Right lobe of liver (tissue), 6 donors: ENCODE measurements around the gene EYA4. TPM values are rescaled to one million over a fixed set of nuclear protein-coding genes. Genes with fewer than 3 reads are reported as not detected.

Experiments
- ATAC-seq, 4 donors: fragments of 200-7000 bp; cut with Tn5 transposase; one replicate each; pipeline ENCODE4 v1.9.1; 2020; ENCODE audit warnings: mild to moderate bottlenecking in 4 of 4, moderate library complexity in 4 of 4
- DNase-seq, 3 donors: peaks; one replicate each; pipeline ENCODE4 v3.0.0-alpha.2; 2020
- H3K27ac ChIP-seq, 3 donors: fragments of 200-600 bp; one replicate each; pipeline ENCODE4 v1.8.0; 2022
- H3K27me3 ChIP-seq, 2 donors: fragments of 200-600 bp; one replicate each; pipeline ENCODE4 v1.8.0; 2022
- H3K36me3 ChIP-seq, 4 donors: fragments of 200-600 bp; sonication (generic) in 1 of 4; one replicate each; pipeline versions ENCODE4 v1.5.1 to v1.8.0; 2017 to 2022; ENCODE audit warnings: control low read depth in 1 of 4
- H3K4me1 ChIP-seq, 4 donors: fragments of 200-600 bp; sonication (generic) in 1 of 4; one replicate each; pipeline versions ENCODE4 v1.5.1 to v1.8.0; 2017 to 2022; ENCODE audit warnings: control low read depth in 1 of 4
- H3K4me3 ChIP-seq, 3 donors: fragments of 200-600 bp; one replicate each; pipeline ENCODE4 v1.8.0; 2022
- H3K9me3 ChIP-seq, 4 donors: fragments of 200-600 bp; sonication (generic) in 1 of 4; one replicate each; pipeline versions ENCODE4 v1.5.1 to v1.8.0; 2017 to 2022; ENCODE audit warnings: control low read depth in 1 of 4
- POLR2A ChIP-seq: fragments of 450-650 bp; IDR thresholded peaks from one replicate; pipeline ENCODE4 v1.6.1; 2017; ENCODE audit warnings: antibody characterized with exemption, mild to moderate bottlenecking
- WGBS: methylation state at CpG from one replicate; pipeline ENCODE4 v1.1.6; 2018; ENCODE audit warnings: low coverage, low lambda C conversion rate; ENCODE audit not compliant: insufficient coverage; ENCODE audit errors: missing lambda C conversion rate; 5-methylcytosine and 5-hydroxymethylcytosine counted together
- intact Hi-C, 2 donors: fragments of 100-400 bp; cut with DNase I; formaldehyde crosslinking; loops; one replicate each; pipeline versions ENCODE4 v1.11.2 to v1.14.1; 2022
- total RNA-seq, 6 experiments: library from RNA; depleted of rRNA in 2 of 6; stranded (reverse); fragments of >200 nt in 2 of 6; fragmentation: NEBNext Ultra II Directional in 3 of 6; extraction: Animal tissue kit (Norgen Biotek cat#: 25700) in 3 of 6; gene quantifications; one replicate each; pipeline versions ENCODE4 v1.1.0 to v1.2.4, GENCODE V29; 2016 to 2023
- TF ChIP-seq, protein P1 (sequence below), 4 donors: fragments of 200-600 bp in 3 of 4; fragments of 450-650 bp in 1 of 4; IDR thresholded peaks; one replicate each; pipeline versions ENCODE4 v1.5.1 to v1.8.0; 2016 to 2022; ENCODE audit warnings: antibody characterized with exemption in 4 of 4, mild to moderate bottlenecking in 2 of 4
- donor health status: DM: no; HTN: yes; CAD: no.
- donor health status: DM: no; HTN: no; CAD: no.
- donor health status: DM: no; HTN: no; CAD: no.
- donor health status: DM: no; HTN: yes; CAD: no.
- donor health status: DM: no; HTN: yes; CAD: no.

The EYA4 gene
- total RNA-seq, 6 experiments from 2014 or later = 0.09 to 0.37 (median 0.35) TPM; not detected in 1

DNA sequence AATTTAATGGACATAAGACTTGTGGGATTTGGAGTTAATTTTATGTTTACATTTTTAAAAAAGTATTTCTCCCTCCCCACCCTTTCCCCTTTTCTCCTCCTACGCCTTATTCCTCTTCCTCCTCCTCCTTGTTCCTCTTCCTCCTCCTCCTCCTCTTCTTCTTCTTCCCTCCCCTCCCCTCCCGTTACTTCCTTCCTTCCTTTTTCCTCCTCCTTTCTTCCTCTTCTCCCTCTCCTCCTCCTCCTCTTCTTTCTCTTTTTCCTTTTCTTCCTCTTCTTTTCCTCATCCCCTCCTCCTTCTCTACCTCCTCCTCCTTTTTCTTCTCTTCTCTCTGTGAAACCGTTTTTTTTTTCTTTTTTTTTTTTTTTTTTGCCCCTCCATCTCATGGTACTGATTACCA is 139.6 kb downstream of the EYA4 start:
- H3K4me1 ChIP-seq = no peaks in the 10 kb centered on the region
- no peaks in the 10 kb centered on the region for H3K27me3 ChIP-seq
- DNase-seq (no peak), ATAC-seq (no peak)
- no peak overlapping the region for H3K4me3 ChIP-seq
- no peak overlapping the region for H3K27ac ChIP-seq
- no peak for TF ChIP-seq POLR2A
- TF ChIP-seq, protein P1, sequence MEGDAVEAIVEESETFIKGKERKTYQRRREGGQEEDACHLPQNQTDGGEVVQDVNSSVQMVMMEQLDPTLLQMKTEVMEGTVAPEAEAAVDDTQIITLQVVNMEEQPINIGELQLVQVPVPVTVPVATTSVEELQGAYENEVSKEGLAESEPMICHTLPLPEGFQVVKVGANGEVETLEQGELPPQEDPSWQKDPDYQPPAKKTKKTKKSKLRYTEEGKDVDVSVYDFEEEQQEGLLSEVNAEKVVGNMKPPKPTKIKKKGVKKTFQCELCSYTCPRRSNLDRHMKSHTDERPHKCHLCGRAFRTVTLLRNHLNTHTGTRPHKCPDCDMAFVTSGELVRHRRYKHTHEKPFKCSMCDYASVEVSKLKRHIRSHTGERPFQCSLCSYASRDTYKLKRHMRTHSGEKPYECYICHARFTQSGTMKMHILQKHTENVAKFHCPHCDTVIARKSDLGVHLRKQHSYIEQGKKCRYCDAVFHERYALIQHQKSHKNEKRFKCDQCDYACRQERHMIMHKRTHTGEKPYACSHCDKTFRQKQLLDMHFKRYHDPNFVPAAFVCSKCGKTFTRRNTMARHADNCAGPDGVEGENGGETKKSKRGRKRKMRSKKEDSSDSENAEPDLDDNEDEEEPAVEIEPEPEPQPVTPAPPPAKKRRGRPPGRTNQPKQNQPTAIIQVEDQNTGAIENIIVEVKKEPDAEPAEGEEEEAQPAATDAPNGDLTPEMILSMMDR (IDR thresholded peaks at IDR 0.05) = no peak
- H3K9me3 ChIP-seq = no peaks in the 10 kb centered on the region
- intact Hi-C loops = no loop called here
- no peaks in the 10 kb centered on the region for H3K36me3 ChIP-seq
- 56% methylated on average over 3 of the region's 3 CpGs for WGBS

DNA sequence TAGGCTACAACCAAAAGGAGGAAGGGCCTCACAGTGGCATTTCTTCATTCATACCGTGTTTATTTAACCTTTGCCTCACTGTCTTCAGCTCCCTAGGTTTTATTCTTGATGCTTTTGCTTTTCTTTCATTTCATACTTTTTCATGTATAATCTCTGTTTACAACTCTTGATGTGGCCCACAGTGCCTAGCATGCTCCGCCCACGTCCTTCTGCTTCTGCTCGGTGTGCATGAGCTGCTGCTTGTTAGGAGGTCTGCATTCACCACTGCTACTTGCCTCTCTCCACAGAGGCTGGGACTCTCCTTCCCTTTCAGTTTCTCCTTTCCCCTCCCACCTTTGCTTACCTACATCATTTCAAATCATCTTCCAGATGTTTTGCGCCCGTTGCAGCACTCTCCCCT is 147.6 kb downstream of the EYA4 start:
- TF ChIP-seq POLR2A = no peak
- TF ChIP-seq, protein P1 (IDR thresholded peaks at IDR 0.05) = no peak
- Histone ChIP-seq H3K36me3 (no peaks in the 10 kb centered on the region), H3K4me1 (no peaks in the 10 kb centered on the region), H3K27me3 (no peaks in the 10 kb centered on the region), H3K27ac (no peak overlapping the region), H3K4me3 (no peak overlapping the region), H3K9me3 (no peaks in the 10 kb centered on the region)
- 81% methylated on average over 6 of the region's 6 CpGs for WGBS
- ATAC-seq (no peak), DNase-seq (no peak)
- intact Hi-C loops = no loop called here

GRCh38 chr6:133390168-133390567 is 149.0 kb downstream of the EYA4 start:
- no peaks in the 10 kb centered on the region for H3K9me3 ChIP-seq
- DNase-seq (no peak), ATAC-seq (no peak)
- H3K36me3 ChIP-seq = no peaks in the 10 kb centered on the region
- TF ChIP-seq, protein P1 (IDR thresholded peaks at IDR 0.05) = no peak
- no peak for TF ChIP-seq POLR2A
- no peak overlapping the region for H3K27ac ChIP-seq
- intact Hi-C loops = no loop called here
- 94% methylated on average over 9 of the region's 9 CpGs for WGBS
- no peaks in the 10 kb centered on the region for H3K27me3 ChIP-seq
- no peaks in the 10 kb centered on the region for H3K4me1 ChIP-seq
- no peak overlapping the region for H3K4me3 ChIP-seq

- H3K4me3 ChIP-seq = no peak overlapping the region
- TF ChIP-seq POLR2A = no peak
- TF ChIP-seq, protein P1 (IDR thresholded peaks at IDR 0.05) = no peak
- no peaks in the 10 kb centered on the region for H3K4me1 ChIP-seq
- H3K27me3 ChIP-seq = no peaks in the 10 kb centered on the region
- intact Hi-C loops = no loop called here
- no peaks in the 10 kb centered on the region for H3K9me3 ChIP-seq
- no peak overlapping the region for H3K27ac ChIP-seq
- WGBS = 61% methylated on average over 3 of the region's 3 CpGs
- H3K36me3 ChIP-seq = no peaks in the 10 kb centered on the region
- DNase-seq (no peak), ATAC-seq (no peak)
Observed at GRCh38 chr6:133392015-133392414, 150.9 kb downstream of the EYA4 start.

GRCh38 chr6:133392641-133393040 is 151.5 kb downstream of the EYA4 start:
- Histone ChIP-seq H3K27me3 (no peaks in the 10 kb centered on the region), H3K4me3 (no peak overlapping the region), H3K27ac (no peak overlapping the region), H3K9me3 (no peaks in the 10 kb centered on the region), H3K4me1 (no peaks in the 10 kb centered on the region), H3K36me3 (no peaks in the 10 kb centered on the region)
- TF ChIP-seq, protein P1 (IDR thresholded peaks at IDR 0.05) = no peak
- TF ChIP-seq POLR2A = no peak
- DNase-seq (no peak), ATAC-seq (no peak)
- 67% methylated on average over 2 of the region's 2 CpGs for WGBS
- intact Hi-C loops = no loop called here
